Measurements from ENCODE around the gene RNF157. TPM values are rescaled to one million over a fixed set of nuclear protein-coding genes. Genes with fewer than 3 reads are reported as not detected.
A peak's percentile ranks its signal among the peaks of the same experiment; 100 is the strongest.

The RNF157 gene
- total and polyA plus RNA-seq, 10 of the 15 experiments (the other 5 are each of a cell fraction or from before 2014, with no cell fraction given) = 1.4 to 15.9 (median 9.6) TPM

DNA sequence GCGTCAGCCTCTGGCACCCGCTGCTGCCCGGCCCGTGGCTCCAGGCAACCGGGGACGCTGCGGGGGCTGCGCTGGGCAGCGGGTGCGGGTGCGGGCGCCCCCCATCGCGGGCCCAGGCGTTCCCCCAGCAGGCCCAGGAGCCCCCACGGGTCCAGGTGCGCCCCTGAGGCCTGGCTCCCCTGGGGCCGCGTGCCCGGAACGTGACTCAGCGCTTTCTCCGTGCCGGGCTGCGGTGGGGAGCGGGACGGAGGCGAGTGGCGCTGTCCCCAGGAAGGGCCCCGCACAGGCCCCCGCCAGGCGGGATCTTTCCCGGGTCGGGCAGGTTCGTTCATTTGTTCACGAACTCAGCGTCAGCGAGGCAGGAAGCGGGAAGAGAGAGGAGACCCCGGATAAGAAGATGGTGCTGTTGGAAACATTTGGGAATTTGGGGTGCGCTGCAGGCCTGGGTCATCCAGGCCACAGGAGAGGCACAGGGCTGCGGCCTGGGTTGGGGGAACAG is 118.3 kb downstream of the RNF157 start:
- peak overlapping the region; percentile 60 for H3K9ac ChIP-seq (ENCODE audit: control insufficient read depth, insufficient read depth, low read length)
- SMC1A ChIA-PET (ENCODE audit: uncharacterized antibody, unreplicated experiment) = interaction anchor here (0.6 to 9.0 kb wide), 10 partner anchors 27 to 178 kb away, joined by 3 to 77 read pairs (median 4); no protein-coding TSS in a partner anchor
- in situ Hi-C loops (cut with MboI) = loop anchor here (5.0 kb wide), 1 partner anchor 160 kb away; no protein-coding TSS in a partner anchor
- intact Hi-C loops (cut with micrococcal nuclease; ENCODE audit: unreplicated experiment) = loop anchor here (1.0 to 10.0 kb wide), 3 partner anchors 60 to 263 kb away; partner anchors contain the start of gene SPHK1
- BruUV-seq (replicated peaks) = no TSS peak
- H2AFZ ChIP-seq (ENCODE audit: control insufficient read depth, low read depth, low read length) = peak overlapping the region; percentile 93
- CTCF ChIA-PET = interaction anchor here (0.6 to 18.3 kb wide), 15 partner anchors 11 to 181 kb away, joined by 3 to 316 read pairs (median 4); no protein-coding TSS in a partner anchor
- no peak overlapping the region for H3K27ac ChIP-seq (ENCODE audit: control insufficient read depth, insufficient read depth)
- H3K79me2 ChIP-seq (ENCODE audit: control insufficient read depth, insufficient read depth, low read length) = no peaks in the 10 kb centered on the region
- H3K36me3 ChIP-seq (ENCODE audit: control insufficient read depth in 2 of 2, insufficient read depth in 2 of 2, low read length in 1 of 2) = no peaks in the 10 kb centered on the region
- RAD21 ChIA-PET (ENCODE audit: unreplicated experiment) = interaction anchor here (0.8 to 9.9 kb wide), 8 partner anchors 59 to 176 kb away, joined by 3 to 149 read pairs (median 10); partner anchors contain the start of gene UBALD2
- FAIRE-seq (no peak), DNase-seq (ENCODE audit: low read depth, low spot score) (no peak), ATAC-seq (peak; percentile 9)
- 32% methylated on average over 42 of the region's 42 CpGs for WGBS (ENCODE audit: insufficient coverage, insufficient replicate concordance, low lambda C conversion rate, missing lambda C conversion rate)
- H3K27me3 ChIP-seq (replicated peaks in 1 of 2; ENCODE audit: control insufficient read depth in 2 of 2, insufficient read depth in 2 of 2, low read length in 1 of 2) = no peaks in the 10 kb centered on the region
- POLR2A ChIA-PET = interaction anchor here (0.9 kb wide), 1 partner anchor 147 kb away, joined by 6 read pairs; no protein-coding TSS in a partner anchor
- peak overlapping the region; percentile 88 for H3K4me2 ChIP-seq (ENCODE audit: control insufficient read depth, insufficient read depth)
- H3K4me3 ChIP-seq = peak overlapping the region; percentile 25; the same call in 1 of the 2 replicates
- no peaks in the 10 kb centered on the region for H4K20me1 ChIP-seq (ENCODE audit: control insufficient read depth, insufficient read depth)
- H3K9me3 ChIP-seq (replicated peaks; ENCODE audit: control insufficient read depth, insufficient read depth, low read length) = no peaks in the 10 kb centered on the region
- peaks cover 6% of the 10 kb centered on the region for H3K4me1 ChIP-seq (ENCODE audit: control insufficient read depth, insufficient read depth, low read length)
- TF ChIP-seq PAX5 (IDR thresholded peaks at IDR 0.05; ENCODE audit: borderline replicate concordance, low read depth, low read length) (no peak), CHD1 (IDR thresholded peaks at IDR 0.05; ENCODE audit: low read depth, low read length) (no peak), BACH1 (IDR thresholded peaks at IDR 0.05; ENCODE audit: borderline replicate concordance) (peak; percentile 96), NFXL1 (IDR thresholded peaks at IDR 0.05; ENCODE audit: borderline replicate concordance) (no peak), NR2C2 (IDR thresholded peaks at IDR 0.05; ENCODE audit: borderline replicate concordance, control insufficient read depth, insufficient read length, low read depth) (no peak), BHLHE40 (IDR thresholded peaks at IDR 0.05; ENCODE audit: borderline replicate concordance in 1 of 2, low read depth in 2 of 2, low read length in 1 of 2) (peak in 1 of 2 experiments; percentile 80; a peak in 2 of 4 replicates), LARP7 (IDR thresholded peaks at IDR 0.05) (peak; percentile 11; the same call in 1 of the 2 replicates), KDM1A (IDR thresholded peaks at IDR 0.05; ENCODE audit: borderline replicate concordance) (no peak), GATAD2B (conservative IDR thresholded peaks at IDR 0.05; ENCODE audit: low read depth) (peak; percentile 22; the same call in 1 of the 2 replicates), ZBTB33 (IDR thresholded peaks at IDR 0.05) (no peak), SMC3 (IDR thresholded peaks at IDR 0.05; ENCODE audit: borderline replicate concordance, low read length) (no peak), FOXK2 (IDR thresholded peaks at IDR 0.05) (no peak), MAX (IDR thresholded peaks at IDR 0.05; ENCODE audit: low read depth, low read length) (no peak), TCF12 (IDR thresholded peaks at IDR 0.05; ENCODE audit: low read depth, low read length) (no peak), DPF2 (IDR thresholded peaks at IDR 0.05) (0 out of 2 replicates have a peak, but pooled peaks have one; percentile 44)
- TF ChIP-seq, protein P1, sequence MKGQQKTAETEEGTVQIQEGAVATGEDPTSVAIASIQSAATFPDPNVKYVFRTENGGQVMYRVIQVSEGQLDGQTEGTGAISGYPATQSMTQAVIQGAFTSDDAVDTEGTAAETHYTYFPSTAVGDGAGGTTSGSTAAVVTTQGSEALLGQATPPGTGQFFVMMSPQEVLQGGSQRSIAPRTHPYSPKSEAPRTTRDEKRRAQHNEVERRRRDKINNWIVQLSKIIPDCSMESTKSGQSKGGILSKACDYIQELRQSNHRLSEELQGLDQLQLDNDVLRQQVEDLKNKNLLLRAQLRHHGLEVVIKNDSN (IDR thresholded peaks at IDR 0.05; ENCODE audit: borderline replicate concordance, extremely low read length, insufficient read depth, low read depth, low read length) = no peak
- TF ChIP-seq, protein P2, sequence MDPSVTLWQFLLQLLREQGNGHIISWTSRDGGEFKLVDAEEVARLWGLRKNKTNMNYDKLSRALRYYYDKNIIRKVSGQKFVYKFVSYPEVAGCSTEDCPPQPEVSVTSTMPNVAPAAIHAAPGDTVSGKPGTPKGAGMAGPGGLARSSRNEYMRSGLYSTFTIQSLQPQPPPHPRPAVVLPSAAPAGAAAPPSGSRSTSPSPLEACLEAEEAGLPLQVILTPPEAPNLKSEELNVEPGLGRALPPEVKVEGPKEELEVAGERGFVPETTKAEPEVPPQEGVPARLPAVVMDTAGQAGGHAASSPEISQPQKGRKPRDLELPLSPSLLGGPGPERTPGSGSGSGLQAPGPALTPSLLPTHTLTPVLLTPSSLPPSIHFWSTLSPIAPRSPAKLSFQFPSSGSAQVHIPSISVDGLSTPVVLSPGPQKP (IDR thresholded peaks at IDR 0.05; ENCODE audit: low read depth, low read length) = no peak

Data from GM12878 (cell line).